Suprapubic skin (tissue), 4 donors: ENCODE measurements around the gene SLC44A2. TPM values are rescaled to one million over a fixed set of nuclear protein-coding genes. Genes with fewer than 3 reads are reported as not detected.
A peak's percentile ranks its signal among the peaks of the same experiment; 100 is the strongest.

Source experiments
- DNase-seq, 2 donors: peaks; one replicate each; pipeline ENCODE4 v3.0.0-alpha.2; 2019; ENCODE audit warnings: low spot score in 2 of 2
- H3K27ac ChIP-seq: fragments of 200-600 bp; sonication (generic); one replicate; pipeline ENCODE4 v1.5.1; 2019
- H3K27me3 ChIP-seq: fragments of 200-600 bp; sonication (generic); one replicate; pipeline ENCODE4 v1.5.1; 2019
- H3K36me3 ChIP-seq: fragments of 200-600 bp; sonication (generic); one replicate; pipeline ENCODE4 v1.5.1; 2019
- H3K4me1 ChIP-seq: fragments of 200-600 bp; sonication (generic); one replicate; pipeline ENCODE4 v1.5.1; 2019
- H3K4me3 ChIP-seq: fragments of 200-600 bp; sonication (generic); one replicate; pipeline ENCODE4 v1.5.1; 2019; ENCODE audit warnings: mild to moderate bottlenecking
- H3K9me3 ChIP-seq: fragments of 200-600 bp; sonication (generic); one replicate; pipeline ENCODE4 v1.5.1; 2019
- CTCF ChIP-seq, 2 donors: fragments of 200-600 bp in 1 of 2; fragments of 450-650 bp in 1 of 2; sonication (generic) in 1 of 2; IDR thresholded peaks; one replicate each; pipeline ENCODE4 v1.5.1; 2016 to 2019; ENCODE audit warnings: antibody characterized with exemption in 2 of 2, mild to moderate bottlenecking in 1 of 2, moderate library complexity in 1 of 2
- EP300 ChIP-seq: sonication (generic); formaldehyde crosslinking; IDR thresholded peaks from one replicate; pipeline ENCODE4 v1.6.1; 2017; ENCODE audit warnings: antibody characterized with exemption
- POLR2A ChIP-seq, 2 donors: fragments of 450-650 bp; IDR thresholded peaks; one replicate each; pipeline ENCODE4 v1.6.1; 2017; ENCODE audit warnings: antibody characterized with exemption in 2 of 2, mild to moderate bottlenecking in 2 of 2, moderate library complexity in 2 of 2
- POLR2AphosphoS5 ChIP-seq, 3 donors: sonication (generic); formaldehyde crosslinking; IDR thresholded peaks; one replicate each; pipeline ENCODE4 v1.6.1; 2017; ENCODE audit warnings: antibody characterized with exemption in 3 of 3
- WGBS: methylation state at CpG from one replicate; pipeline ENCODE4 v1.1.5; 2018; 5-methylcytosine and 5-hydroxymethylcytosine counted together
- total RNA-seq, 4 donors: library from RNA; depleted of rRNA; stranded (reverse); fragments of >200 nt; gene quantifications; one replicate each; pipeline ENCODE4 v1.1.0, GENCODE V29; 2016

The SLC44A2 gene
- total RNA-seq, 4 donors from 2014 or later: 59.1 to 108 (median 94.5) TPM

DNA sequence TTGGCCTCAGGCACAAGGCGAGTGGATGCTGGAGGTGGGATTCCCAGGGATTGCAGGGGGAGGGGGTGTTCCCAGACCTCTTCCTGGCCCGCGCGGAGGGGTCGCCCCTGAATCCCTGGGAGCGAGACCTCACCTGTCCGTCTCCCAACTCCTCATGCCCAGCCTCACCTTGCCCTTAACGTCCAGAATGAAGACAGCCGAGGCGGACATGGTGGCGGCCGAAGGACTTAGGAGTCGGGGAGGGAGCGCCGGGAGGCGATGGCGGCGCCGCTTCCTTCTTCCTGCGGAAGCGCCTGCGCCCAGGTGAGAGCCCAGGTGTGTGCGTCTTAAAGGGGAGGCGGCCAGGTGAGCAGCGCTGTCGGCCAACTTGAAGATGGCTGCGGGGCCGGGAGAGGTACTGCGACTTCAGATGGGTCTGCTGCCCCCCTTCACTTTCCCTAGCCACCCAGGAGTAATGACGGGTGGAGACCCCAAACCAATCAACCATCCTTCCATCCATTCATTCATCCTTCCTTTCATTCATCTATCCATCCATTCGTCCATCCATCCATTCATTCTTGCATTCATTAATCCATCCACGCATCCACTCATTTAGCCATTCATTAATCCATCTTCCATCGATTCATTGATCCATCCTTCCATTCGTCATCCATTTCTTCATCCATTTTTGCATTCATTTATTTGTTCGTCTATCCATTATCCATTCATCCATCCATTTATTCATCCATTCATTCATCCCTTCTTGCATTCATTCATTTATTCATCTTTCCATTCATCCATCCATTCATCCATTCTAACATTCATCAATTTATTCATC is 38.1 kb upstream of the SLC44A2 start, which contains the start of gene AP1M2:
AP1M2 (minus strand) TSS at position 291 of the 817 bp plus-strand sequence; CDS start at position 210, 81 bp downstream.
- peak within 1 kb of the TSS; percentile 41 for H3K27ac ChIP-seq
- H3K27me3 ChIP-seq: peaks cover 7% of the 10 kb centered on the region
- TF ChIP-seq POLR2A (IDR thresholded peaks at IDR 0.05): no peak
- no peak for TF ChIP-seq POLR2AphosphoS5 (IDR thresholded peaks at IDR 0.05)
- no peak for TF ChIP-seq CTCF (IDR thresholded peaks at IDR 0.05)
- no peak for TF ChIP-seq EP300
- no peak for DNase-seq
- peak within 1 kb of the TSS; percentile 53 for H3K4me3 ChIP-seq
- WGBS: 15% methylated on average over 35 of the region's 35 CpGs
- H3K9me3 ChIP-seq: no peaks in the 10 kb centered on the region
- H3K36me3 ChIP-seq: no peaks in the 10 kb centered on the region
- peaks cover 2% of the 10 kb centered on the region for H3K4me1 ChIP-seq

- peaks cover 2% of the 10 kb centered on the region for H3K4me1 ChIP-seq
- TF ChIP-seq CTCF (IDR thresholded peaks at IDR 0.05) (no peak), POLR2AphosphoS5 (IDR thresholded peaks at IDR 0.05) (no peak), EP300 (no peak), POLR2A (IDR thresholded peaks at IDR 0.05) (no peak)
- peaks cover 7% of the 10 kb centered on the region for H3K27me3 ChIP-seq
- DNase-seq: no peak
- no peaks in the 10 kb centered on the region for H3K9me3 ChIP-seq
- no peak overlapping the region for H3K27ac ChIP-seq
- 87% methylated on average over 2 of the region's 2 CpGs for WGBS
- no peaks in the 10 kb centered on the region for H3K36me3 ChIP-seq
- H3K4me3 ChIP-seq: no peak overlapping the region
Observed at GRCh38 chr19:10587839-10588150, 37.6 kb upstream of the SLC44A2 start.

- no peak for DNase-seq
- H3K27ac ChIP-seq: no peak overlapping the region
- H3K9me3 ChIP-seq: no peaks in the 10 kb centered on the region
- no peaks in the 10 kb centered on the region for H3K27me3 ChIP-seq
- H3K4me3 ChIP-seq: no peak overlapping the region
- H3K36me3 ChIP-seq: no peaks in the 10 kb centered on the region
- H3K4me1 ChIP-seq: peaks cover 18% of the 10 kb centered on the region
- TF ChIP-seq POLR2A (IDR thresholded peaks at IDR 0.05): no peak
- WGBS: 81% methylated on average over 7 of the region's 7 CpGs
Observed at GRCh38 chr19:10593148-10593547, 32.2 kb upstream of the SLC44A2 start.

DNA sequence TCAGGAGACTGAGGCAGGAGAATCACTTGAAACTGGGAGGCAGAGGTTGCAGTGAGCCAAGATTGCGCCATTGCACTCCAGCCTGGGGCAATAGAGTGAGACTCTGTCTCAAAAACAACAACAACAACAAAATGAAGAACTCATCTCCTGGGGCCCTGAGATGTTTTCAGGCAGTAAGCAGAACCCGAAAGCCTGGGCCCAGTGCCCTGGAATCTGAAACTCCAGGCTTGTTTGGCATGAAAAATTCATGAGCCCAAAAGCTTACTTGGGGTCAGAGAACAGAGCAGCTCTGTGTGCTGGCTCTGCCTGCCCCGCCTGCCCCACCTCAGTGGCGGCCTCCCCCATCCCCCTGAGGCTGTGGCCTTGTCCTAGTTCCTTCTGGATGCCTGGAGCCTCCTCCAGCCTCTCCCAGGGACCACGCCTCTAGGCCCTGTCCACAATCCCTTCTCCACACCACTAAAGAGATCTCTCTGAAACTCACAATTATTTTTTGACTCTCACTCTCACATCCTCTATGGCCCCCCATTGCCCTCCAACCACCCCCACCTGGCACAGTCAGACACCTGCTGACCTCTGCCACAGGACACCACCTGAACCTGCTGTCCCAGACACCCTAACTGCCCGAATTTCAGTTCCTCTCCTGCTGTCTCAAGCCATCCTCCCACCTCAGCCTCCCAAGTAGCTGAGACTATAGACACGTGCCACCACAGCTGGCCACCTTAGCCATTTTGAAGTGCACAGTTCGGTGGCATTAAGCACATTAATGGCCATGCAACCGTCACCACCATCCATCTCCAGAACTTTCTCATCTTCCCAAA is 31.3 kb upstream of the SLC44A2 start:
- Histone ChIP-seq H3K4me3 (no peak overlapping the region), H3K36me3 (no peaks in the 10 kb centered on the region), H3K27ac (peak overlapping the region; percentile 18), H3K4me1 (peaks cover 18% of the 10 kb centered on the region), H3K27me3 (no peaks in the 10 kb centered on the region), H3K9me3 (no peaks in the 10 kb centered on the region)
- no peak for TF ChIP-seq CTCF (IDR thresholded peaks at IDR 0.05)
- TF ChIP-seq POLR2AphosphoS5 (IDR thresholded peaks at IDR 0.05): no peak
- no peak for TF ChIP-seq EP300
- no peak for TF ChIP-seq POLR2A (IDR thresholded peaks at IDR 0.05)
- 53% methylated on average over 9 of the region's 9 CpGs for WGBS
- DNase-seq: peak; percentile 69 to 84

DNA sequence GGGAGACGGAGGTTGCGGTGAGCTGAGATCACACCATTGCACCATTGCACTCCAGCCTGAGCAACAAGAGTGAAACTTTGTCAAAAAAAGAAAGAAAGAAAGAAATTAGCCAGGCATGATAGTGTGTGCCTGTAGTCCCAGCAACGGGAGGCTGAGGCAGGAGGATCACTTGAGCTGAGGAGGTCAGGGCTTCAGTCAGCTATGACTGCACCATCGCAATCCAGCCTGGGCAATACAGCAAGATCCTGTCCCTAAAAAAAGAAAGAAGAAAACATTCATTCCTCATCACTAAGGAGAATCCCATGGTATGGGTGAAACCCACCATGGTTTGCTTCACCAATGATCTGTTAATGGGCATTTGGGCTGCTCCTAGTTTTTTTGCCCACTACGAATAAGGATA is 25.2 kb upstream of the SLC44A2 start:
- H3K27ac ChIP-seq: no peak overlapping the region
- peaks cover 37% of the 10 kb centered on the region for H3K4me1 ChIP-seq
- TF ChIP-seq POLR2AphosphoS5 (IDR thresholded peaks at IDR 0.05): no peak
- no peak for TF ChIP-seq POLR2A (IDR thresholded peaks at IDR 0.05)
- TF ChIP-seq EP300: no peak
- no peak for TF ChIP-seq CTCF (IDR thresholded peaks at IDR 0.05)
- H3K9me3 ChIP-seq: no peaks in the 10 kb centered on the region
- 94% methylated on average over 5 of the region's 5 CpGs for WGBS
- no peaks in the 10 kb centered on the region for H3K27me3 ChIP-seq
- no peak for DNase-seq
- H3K4me3 ChIP-seq: no peak overlapping the region
- H3K36me3 ChIP-seq: no peaks in the 10 kb centered on the region
